Fibroblast of pulmonary artery (primary cell): ENCODE results near the gene TAS2R7.
A peak's percentile ranks its signal among the peaks of the same experiment; 100 is the strongest.

Experiments
- DNase-seq: peaks from one replicate; pipeline ENCODE4 v3.0.0-alpha.2; 2010; ENCODE audit warnings: low read depth
- H3K4me3 ChIP-seq: replicated peaks from 2 replicates; pipeline ENCODE4 v1.5.1; 2011; ENCODE audit warnings: low read depth, mild to moderate bottlenecking, control low read depth, low read length, moderate library complexity
- CTCF ChIP-seq: IDR thresholded peaks from 2 replicates; pipeline ENCODE4 v1.5.1; 2011; ENCODE audit warnings: mild to moderate bottlenecking, control low read depth, low read length, inconsistent platforms; ENCODE audit errors: missing control alignments

TAS2R7 gene

GRCh38 chr12:10802587-10802986 lies at the start of gene TAS2R7:
Gene TAS2R7 (minus strand): TSS chr12:10802627. CDS start chr12:10802570, 57 bp downstream.
- no peak for DNase-seq
- no peak for TF ChIP-seq CTCF
- H3K4me3 ChIP-seq, result no peak within 1 kb of the TSS

- DNase-seq, result no peak
- H3K4me3 ChIP-seq, result no peak overlapping the region
- TF ChIP-seq CTCF, result no peak
Observed at GRCh38 chr12:10851243-10851858, 48.9 kb upstream of the TAS2R7 start.

- no peak within 1 kb of the TSS for H3K4me3 ChIP-seq
- DNase-seq, result no peak
- TF ChIP-seq CTCF, result no peak
Observed at GRCh38 chr12:10849425-10849878, 47.0 kb upstream of the TAS2R7 start, which contains the start of gene PRR4. Gene PRR4 (minus strand): TSS chr12:10849475. CDS start chr12:10849437, 38 bp downstream.

- no peak for DNase-seq
- no peak for TF ChIP-seq CTCF
- H3K4me3 ChIP-seq, result no peak overlapping the region
Observed at GRCh38 chr12:10847744-10848143, 45.3 kb upstream of the TAS2R7 start.

- TF ChIP-seq CTCF, result no peak
- no peak overlapping the region for H3K4me3 ChIP-seq
- DNase-seq, result no peak
Observed at GRCh38 chr12:10842862-10843261, 40.4 kb upstream of the TAS2R7 start.

- DNase-seq, result no peak
- TF ChIP-seq CTCF, result no peak
- no peak overlapping the region for H3K4me3 ChIP-seq
Observed at GRCh38 chr12:10838461-10838860, 36.0 kb upstream of the TAS2R7 start.

- TF ChIP-seq CTCF, result no peak
- H3K4me3 ChIP-seq, result no peak overlapping the region
- DNase-seq, result peak; percentile 30
Observed at GRCh38 chr12:10829994-10830393, 27.6 kb upstream of the TAS2R7 start.
